Kidney (tissue), 14 donors: ENCODE results near the gene ZSWIM5. TPM values are rescaled to one million over a fixed set of nuclear protein-coding genes. Genes with fewer than 3 reads are reported as not detected.

Source experiments
- DNase-seq, 5 donors: peaks; one replicate each; pipeline ENCODE4 v3.0.0-alpha.2; 2013 to 2020
- FAIRE-seq: peaks from 2 replicates; lab custom pipeline; 2012; peaks lifted over from hg19 to GRCh38; lab: Jason Lieb, UNC
- H3K27ac ChIP-seq, 2 donors: one replicate each; pipeline ENCODE4 v1.7.0; 2013; ENCODE audit warnings: low read depth in 2 of 2, low read length in 2 of 2, inconsistent platforms in 1 of 2
- H3K27me3 ChIP-seq: one replicate; pipeline ENCODE4 v1.7.1; 2013; ENCODE audit warnings: low read length, inconsistent platforms; ENCODE audit not compliant: control insufficient read depth, insufficient read depth
- H3K36me3 ChIP-seq, 3 donors: one replicate each; pipeline versions ENCODE4 v1.7.0 to v1.7.1; 2013; ENCODE audit warnings: low read length in 3 of 3, control low read depth in 1 of 3, inconsistent platforms in 1 of 3; ENCODE audit not compliant: insufficient read depth in 3 of 3, control insufficient read depth in 2 of 3
- H3K4me1 ChIP-seq, 3 donors: one replicate each; pipeline versions ENCODE4 v1.7.0 to v1.7.1; 2013; ENCODE audit warnings: low read length in 3 of 3, inconsistent platforms in 1 of 3, low read depth in 1 of 3; ENCODE audit not compliant: control insufficient read depth in 2 of 3, insufficient read depth in 2 of 3
- H3K4me3 ChIP-seq, 3 donors: one replicate each; pipeline versions ENCODE4 v1.7.0 to v1.8.1; 2013; ENCODE audit warnings: low read length in 3 of 3, control low read depth in 1 of 3, inconsistent platforms in 1 of 3
- H3K9ac ChIP-seq, 3 donors: one replicate each; pipeline versions ENCODE4 v1.7.0 to v1.7.1; 2013; ENCODE audit warnings: low read length in 3 of 3, control low read depth in 1 of 3, inconsistent platforms in 1 of 3
- H3K9me3 ChIP-seq, 3 donors: one replicate each; pipeline versions ENCODE4 v1.7.0 to v1.7.1; 2013; ENCODE audit warnings: low read length in 3 of 3, control low read depth in 1 of 3, inconsistent platforms in 1 of 3; ENCODE audit not compliant: control insufficient read depth in 2 of 3, insufficient read depth in 1 of 3
- CTCF ChIP-seq: IDR thresholded peaks from 3 replicates; pipeline ENCODE4 v1.5.1; 2012; ENCODE audit warnings: mild to moderate bottlenecking, moderate library complexity, borderline replicate concordance; ENCODE audit not compliant: insufficient read depth; ENCODE audit errors: extremely low read depth
- intact Hi-C: fragments of 100-400 bp; cut with DNase I; formaldehyde crosslinking; loops from one replicate; pipeline ENCODE4 v1.11.1; 2022
- polyA plus RNA-seq: library from polyadenylated mRNA; stranded (reverse); fragments of 350-450 nt; fragmentation: Illumina TruSeq; extraction: RNeasy Lipid Tissue Mini Kit (QIAGEN cat#74804); gene quantifications from one replicate; pipeline ENCODE4 v1.2.3, GENCODE V29; 2014; ENCODE audit warnings: low read depth, low replicate concordance; ENCODE audit not compliant: insufficient read depth
- total RNA-seq: library from RNA; stranded (reverse); fragmentation: NEBNext Ultra II Directional; extraction: Animal tissue kit (Norgen Biotek cat#: 25700); gene quantifications from one replicate; pipeline ENCODE4 v1.2.1, GENCODE V29; 2021
- donor health status: control.
- donor health status: control.
- donor health status: control.
- donor health status: control.
- donor health status: control.
- donor health status: DM: yes; HTN: yes; CAD: no.
- donor health status: Normal renal cell carcinoma (clear cell type).

Gene ZSWIM5
- total and polyA plus RNA-seq, 2 donors from 2014 or later = 1.9 to 4.8 TPM

GRCh38 chr1:45213892-45214291 is 7.5 kb upstream of the ZSWIM5 start:
- DNase-seq (no peak), FAIRE-seq (no peak)
- Histone ChIP-seq H3K4me1 (no peaks in the 10 kb centered on the region), H3K9ac (no peak overlapping the region), H3K36me3 (no peaks in the 10 kb centered on the region), H3K27me3 (no peaks in the 10 kb centered on the region), H3K27ac (no peak overlapping the region), H3K9me3 (no peaks in the 10 kb centered on the region), H3K4me3 (no peak overlapping the region)
- intact Hi-C loops = no loop called here
- TF ChIP-seq CTCF = no peak

- Histone ChIP-seq H3K36me3 (no peaks in the 10 kb centered on the region), H3K4me3 (no peak overlapping the region), H3K27me3 (no peaks in the 10 kb centered on the region), H3K27ac (no peak overlapping the region), H3K9ac (no peak overlapping the region), H3K4me1 (peaks cover 0 to 4% (median 3%) of the 10 kb centered on the region in 3 donors), H3K9me3 (no peaks in the 10 kb centered on the region)
- intact Hi-C loops = no loop called here
- no peak for FAIRE-seq
- DNase-seq = no peak
- TF ChIP-seq CTCF = no peak
Observed at GRCh38 chr1:45211076-45211475, 4.7 kb upstream of the ZSWIM5 start.

GRCh38 chr1:45206808-45207623 is 611 bp upstream of the ZSWIM5 start:
- H3K9me3 ChIP-seq = no peaks in the 10 kb centered on the region
- H3K4me1 ChIP-seq = peaks cover 0 to 7% (median 3%) of the 10 kb centered on the region in 3 donors
- no peaks in the 10 kb centered on the region for H3K36me3 ChIP-seq
- DNase-seq (peak in 1 of 5 donors; percentile 35), FAIRE-seq (no peak)
- intact Hi-C loops = no loop called here
- peak overlapping the region; percentile 75 to 88 (median 84) for H3K4me3 ChIP-seq
- peaks cover 2% of the 10 kb centered on the region for H3K27me3 ChIP-seq
- peak overlapping the region in 1 of 2 donors; percentile 60 for H3K27ac ChIP-seq
- no peak for TF ChIP-seq CTCF
- peak overlapping the region; percentile 60 to 72 (median 63) for H3K9ac ChIP-seq
